Stimulated activated CD4-positive, alpha-beta T cell treated with anti-CD3 and anti-CD28 coated beads, Interleukin-4, amount 100 ng/mL, for 4 hours (primary cell): Measurements from ENCODE around the gene RIMBP2.

Source experiments
- DNase-seq, 2 experiments: peaks; one replicate each; pipeline ENCODE4 v3.0.0-alpha.2; 2020

The RIMBP2 gene

GRCh38 chr12:130560321-130560720 is 155.8 kb downstream of the RIMBP2 start:
- DNase-seq: no peak

- no peak for DNase-seq
These were observed 156.3 kb downstream of the RIMBP2 start for GRCh38 chr12:130559806-130560205.

- no peak for DNase-seq
These were observed 158.0 kb downstream of the RIMBP2 start for GRCh38 chr12:130557886-130558765.

- no peak for DNase-seq
These were observed 158.9 kb downstream of the RIMBP2 start for GRCh38 chr12:130557201-130557600.

GRCh38 chr12:130556486-130557055 is 159.5 kb downstream of the RIMBP2 start:
- no peak for DNase-seq

GRCh38 chr12:130555628-130556485 is 160.2 kb downstream of the RIMBP2 start:
- DNase-seq: no peak

GRCh38 chr12:130555221-130555620 is 160.9 kb downstream of the RIMBP2 start:
- DNase-seq: no peak

GRCh38 chr12:130552483-130552996 is 163.6 kb downstream of the RIMBP2 start:
- no peak for DNase-seq

- DNase-seq: no peak
These were observed 166.7 kb downstream of the RIMBP2 start for GRCh38 chr12:130549361-130549760.

- no peak for DNase-seq
These were observed 168.5 kb downstream of the RIMBP2 start for GRCh38 chr12:130547480-130548155.

- DNase-seq: no peak
These were observed 169.6 kb downstream of the RIMBP2 start for GRCh38 chr12:130546494-130546893.

GRCh38 chr12:130545475-130545874 is 170.6 kb downstream of the RIMBP2 start:
- no peak for DNase-seq

GRCh38 chr12:130540376-130540775 is 175.7 kb downstream of the RIMBP2 start:
- no peak for DNase-seq

GRCh38 chr12:130538343-130539095 is 177.6 kb downstream of the RIMBP2 start:
- no peak for DNase-seq

- DNase-seq: no peak
These were observed 178.4 kb downstream of the RIMBP2 start for GRCh38 chr12:130537655-130538054.

- DNase-seq: no peak
These were observed 179.0 kb downstream of the RIMBP2 start for GRCh38 chr12:130537051-130537450.

GRCh38 chr12:130530429-130530828 is 185.7 kb downstream of the RIMBP2 start:
- no peak for DNase-seq

GRCh38 chr12:130529781-130530180 is 186.3 kb downstream of the RIMBP2 start:
- no peak for DNase-seq

- DNase-seq: no peak
These were observed 188.9 kb downstream of the RIMBP2 start for GRCh38 chr12:130527239-130527638.

- DNase-seq: no peak
These were observed 189.3 kb downstream of the RIMBP2 start for GRCh38 chr12:130526813-130527212.

GRCh38 chr12:130525384-130526172 is 190.5 kb downstream of the RIMBP2 start:
- DNase-seq: no peak
